Measurements from ENCODE around the gene CFAP77. TPM values are rescaled to one million over a fixed set of nuclear protein-coding genes. Genes with fewer than 3 reads are reported as not detected.

CFAP77 gene
- total and polyA plus RNA-seq, 9 donors: 0.11 to 13.8 (median 0.47) TPM; not detected in 4

GRCh38 chr9:132390966-132391365 is 19.0 kb upstream of the CFAP77 start:
- no peaks in the 10 kb centered on the region for H3K36me3 ChIP-seq
- H3K4me3 ChIP-seq: no peak overlapping the region
- intact Hi-C loops (cut with DNase I): no loop called here
- H3K9me3 ChIP-seq: no peaks in the 10 kb centered on the region
- H3K27ac ChIP-seq: no peak overlapping the region
- H3K4me1 ChIP-seq (ENCODE audit: insufficient read depth): no peaks in the 10 kb centered on the region
- WGBS, 3 donors: 68 to 80% (median 79%) methylated on average over 7 of the region's 7 CpGs
- H3K27me3 ChIP-seq: no peaks in the 10 kb centered on the region
- no peak for DNase-seq
- no peak for TF ChIP-seq EP300 (IDR thresholded peaks at IDR 0.05)
- TF ChIP-seq CTCF (IDR thresholded peaks at IDR 0.05): no peak
- TF ChIP-seq POLR2A (IDR thresholded peaks at IDR 0.05): no peak

- intact Hi-C loops (cut with DNase I): no loop called here
- no peaks in the 10 kb centered on the region for H3K9me3 ChIP-seq
- H3K36me3 ChIP-seq: no peaks in the 10 kb centered on the region
- no peaks in the 10 kb centered on the region for H3K27me3 ChIP-seq
- no peaks in the 10 kb centered on the region for H3K4me1 ChIP-seq (ENCODE audit: insufficient read depth)
- 84 to 90% (median 88%) methylated on average over 11 of the region's 11 CpGs for WGBS, 3 donors
- TF ChIP-seq POLR2A (IDR thresholded peaks at IDR 0.05) (no peak), EP300 (IDR thresholded peaks at IDR 0.05) (no peak), CTCF (IDR thresholded peaks at IDR 0.05) (no peak)
- H3K27ac ChIP-seq: no peak overlapping the region
- no peak for DNase-seq
- H3K4me3 ChIP-seq: no peak overlapping the region
Observed at GRCh38 chr9:132391449-132391848, 18.6 kb upstream of the CFAP77 start.

GRCh38 chr9:132395560-132395959 is 14.5 kb upstream of the CFAP77 start:
- H3K27me3 ChIP-seq: no peaks in the 10 kb centered on the region
- no peaks in the 10 kb centered on the region for H3K4me1 ChIP-seq (ENCODE audit: insufficient read depth)
- no peak overlapping the region for H3K27ac ChIP-seq
- DNase-seq: no peak
- no peaks in the 10 kb centered on the region for H3K36me3 ChIP-seq
- TF ChIP-seq POLR2A (IDR thresholded peaks at IDR 0.05) (no peak), CTCF (IDR thresholded peaks at IDR 0.05) (no peak), EP300 (IDR thresholded peaks at IDR 0.05) (no peak)
- H3K9me3 ChIP-seq: no peaks in the 10 kb centered on the region
- intact Hi-C loops (cut with DNase I): no loop called here
- no peak overlapping the region for H3K4me3 ChIP-seq
- 55 to 69% (median 65%) methylated on average over 11 of the region's 11 CpGs for WGBS, 3 donors

- TF ChIP-seq POLR2A (IDR thresholded peaks at IDR 0.05) (no peak), EP300 (IDR thresholded peaks at IDR 0.05) (no peak), CTCF (IDR thresholded peaks at IDR 0.05) (no peak)
- Histone ChIP-seq H3K4me3 (no peak overlapping the region), H3K36me3 (no peaks in the 10 kb centered on the region), H3K27me3 (no peaks in the 10 kb centered on the region), H3K4me1 (ENCODE audit: insufficient read depth) (peaks cover 4% of the 10 kb centered on the region), H3K9me3 (no peaks in the 10 kb centered on the region), H3K27ac (no peak overlapping the region)
- 88 to 91% (median 91%) methylated on average over 4 of the region's 4 CpGs for WGBS, 3 donors
- DNase-seq: no peak
- intact Hi-C loops (cut with DNase I): no loop called here
Observed at GRCh38 chr9:132401824-132402223, 8.2 kb upstream of the CFAP77 start.
